Stimulated activated CD8-positive, alpha-beta memory T cell treated with anti-CD3 and anti-CD28 coated beads, Interleukin-7, amount 100 ng/mL, for 24 hours (primary cell): Measurements from ENCODE around the gene IBTK.
"Not testable (repeated sequence)": the region's sequence is repeated elsewhere in the genome, so short reads cannot be mapped to it uniquely, and the experiment has no call there.

ENCODE experiments used
- DNase-seq: peaks from one replicate; pipeline ENCODE4 v3.0.0-alpha.2; 2020; ENCODE audit warnings: low read depth

Gene IBTK

GRCh38 chr6:82176616-82177015, 70.9 kb downstream of the IBTK start:
- DNase-seq = no peak

- DNase-seq = no peak
These were observed 75.0 kb downstream of the IBTK start for GRCh38 chr6:82172594-82172993.

- DNase-seq = no peak
These were observed 78.2 kb downstream of the IBTK start for GRCh38 chr6:82169138-82169876.

- no peak for DNase-seq
These were observed 81.1 kb downstream of the IBTK start for GRCh38 chr6:82166493-82166892.

- DNase-seq = no peak
These were observed 87.1 kb downstream of the IBTK start for GRCh38 chr6:82160255-82160990.

GRCh38 chr6:82152786-82153185, 94.8 kb downstream of the IBTK start:
- DNase-seq = not testable (repeated sequence)

GRCh38 chr6:82151147-82151546, 96.4 kb downstream of the IBTK start:
- not testable (repeated sequence) for DNase-seq

GRCh38 chr6:82145926-82146452, 101.6 kb downstream of the IBTK start:
- DNase-seq = no peak

- no peak for DNase-seq
These were observed 102.6 kb downstream of the IBTK start for GRCh38 chr6:82144852-82145340.

- no peak for DNase-seq
These were observed 103.3 kb downstream of the IBTK start for GRCh38 chr6:82144007-82144851.

- no peak for DNase-seq
These were observed 104.5 kb downstream of the IBTK start for GRCh38 chr6:82143041-82143481.

- DNase-seq = no peak
These were observed 105.0 kb downstream of the IBTK start for GRCh38 chr6:82142524-82142923.

GRCh38 chr6:82138075-82138791, 109.3 kb downstream of the IBTK start:
- no peak for DNase-seq

- DNase-seq = no peak
These were observed 116.1 kb downstream of the IBTK start for GRCh38 chr6:82131441-82131840.

GRCh38 chr6:82129797-82130196, 117.7 kb downstream of the IBTK start:
- no peak for DNase-seq

GRCh38 chr6:82128973-82129372, 118.6 kb downstream of the IBTK start:
- not testable (repeated sequence) for DNase-seq

GRCh38 chr6:82123632-82124031, 123.9 kb downstream of the IBTK start:
- DNase-seq = no peak
